Neural crest cell (in vitro differentiated cells): ENCODE data around the gene USP6NL. TPM values are rescaled to one million over a fixed set of nuclear protein-coding genes. Genes with fewer than 3 reads are reported as not detected.

Experiments
- DNase-seq: peaks from one replicate; pipeline ENCODE4 v3.0.0; 2021; ENCODE audit warnings: low read depth, mixed read lengths, low spot score
- H3K27ac Mint-ChIP-seq: one replicate; pipeline ENCODE4 v1.8.0; 2021; ENCODE audit warnings: mild to moderate bottlenecking, mixed read lengths; ENCODE audit not compliant: unreplicated experiment
- H3K27me3 Mint-ChIP-seq: 2 replicates; pipeline ENCODE4 v1.8.0; 2021; ENCODE audit warnings: low read depth, mild to moderate bottlenecking, mixed read lengths
- H3K36me3 Mint-ChIP-seq: 2 replicates; pipeline ENCODE4 v1.8.0; 2021; ENCODE audit warnings: low read depth, mild to moderate bottlenecking, mixed read lengths
- H3K4me1 Mint-ChIP-seq: 2 replicates; pipeline ENCODE4 v1.8.0; 2021; ENCODE audit warnings: mixed read lengths
- H3K4me3 Mint-ChIP-seq: one replicate; pipeline ENCODE4 v1.8.0; 2021; ENCODE audit warnings: mild to moderate bottlenecking, mixed read lengths
- H3K9me3 Mint-ChIP-seq: 2 replicates; pipeline ENCODE4 v1.8.0; 2021; ENCODE audit warnings: mixed read lengths
- total RNA-seq: library from RNA; stranded (reverse); gene quantifications from 2 replicates; pipeline ENCODE4 v1.2.1, GENCODE V29; 2021
- TF ChIP-seq, protein P1 (sequence below): fragments of 200-600 bp; sonication (generic); conservative IDR thresholded peaks from 2 replicates; pipeline ENCODE4 v1.5.0; 2021; ENCODE audit warnings: antibody characterized with exemption, mild to moderate bottlenecking

The USP6NL gene
- total RNA-seq, 1 donor from 2014 or later: 35.3 TPM

DNA sequence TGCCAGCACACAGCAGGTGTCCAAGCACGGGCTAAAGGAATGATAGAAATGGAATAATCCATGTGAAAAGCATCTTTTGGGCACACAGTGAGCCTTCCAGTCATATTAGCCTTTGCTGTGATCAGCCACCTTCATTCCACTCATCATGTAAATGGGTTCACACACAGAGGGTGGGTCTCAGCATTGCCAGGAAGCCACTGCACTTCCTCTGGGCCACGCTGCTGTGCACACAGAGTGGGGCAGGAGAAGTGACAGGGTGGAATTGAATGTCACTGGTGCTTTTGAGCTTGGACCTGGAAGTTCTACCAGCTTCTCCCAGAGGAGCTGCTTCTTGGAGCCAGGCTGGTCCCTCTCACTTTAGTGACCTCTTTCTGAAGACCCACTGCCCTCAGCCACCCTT lies 203.5 kb downstream of the USP6NL start:
- H3K9me3 Mint-ChIP-seq: peaks cover 24% of the 10 kb centered on the region
- no peak overlapping the region for H3K4me3 Mint-ChIP-seq

DNA sequence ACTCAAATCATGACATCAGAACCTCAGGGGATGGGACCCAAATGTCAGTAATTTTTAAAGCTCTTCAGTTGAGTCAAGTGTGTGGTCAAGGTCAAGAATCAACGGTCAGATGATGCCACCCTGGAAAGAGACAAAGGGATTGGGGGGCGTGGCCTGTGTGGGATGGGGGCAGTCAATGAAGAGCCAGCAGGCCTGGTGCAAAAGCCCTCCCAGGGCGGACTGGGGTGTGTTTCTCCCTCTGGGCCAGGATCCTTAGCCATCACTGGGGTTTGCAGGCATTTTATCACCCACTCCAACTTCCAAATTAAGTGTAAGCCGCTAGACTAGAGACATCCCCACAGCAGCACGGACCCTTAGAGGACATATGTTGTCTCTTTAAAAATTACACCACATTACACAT lies 204.7 kb downstream of the USP6NL start:
- no peak overlapping the region for H3K4me3 Mint-ChIP-seq
- no peaks in the 10 kb centered on the region for H3K27me3 Mint-ChIP-seq
- TF ChIP-seq, protein P1, sequence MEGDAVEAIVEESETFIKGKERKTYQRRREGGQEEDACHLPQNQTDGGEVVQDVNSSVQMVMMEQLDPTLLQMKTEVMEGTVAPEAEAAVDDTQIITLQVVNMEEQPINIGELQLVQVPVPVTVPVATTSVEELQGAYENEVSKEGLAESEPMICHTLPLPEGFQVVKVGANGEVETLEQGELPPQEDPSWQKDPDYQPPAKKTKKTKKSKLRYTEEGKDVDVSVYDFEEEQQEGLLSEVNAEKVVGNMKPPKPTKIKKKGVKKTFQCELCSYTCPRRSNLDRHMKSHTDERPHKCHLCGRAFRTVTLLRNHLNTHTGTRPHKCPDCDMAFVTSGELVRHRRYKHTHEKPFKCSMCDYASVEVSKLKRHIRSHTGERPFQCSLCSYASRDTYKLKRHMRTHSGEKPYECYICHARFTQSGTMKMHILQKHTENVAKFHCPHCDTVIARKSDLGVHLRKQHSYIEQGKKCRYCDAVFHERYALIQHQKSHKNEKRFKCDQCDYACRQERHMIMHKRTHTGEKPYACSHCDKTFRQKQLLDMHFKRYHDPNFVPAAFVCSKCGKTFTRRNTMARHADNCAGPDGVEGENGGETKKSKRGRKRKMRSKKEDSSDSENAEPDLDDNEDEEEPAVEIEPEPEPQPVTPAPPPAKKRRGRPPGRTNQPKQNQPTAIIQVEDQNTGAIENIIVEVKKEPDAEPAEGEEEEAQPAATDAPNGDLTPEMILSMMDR: no peak
- H3K27ac Mint-ChIP-seq: no peak overlapping the region
- H3K36me3 Mint-ChIP-seq: peaks cover 10% of the 10 kb centered on the region
- no peak for DNase-seq
- peaks cover 22% of the 10 kb centered on the region for H3K9me3 Mint-ChIP-seq
- H3K4me1 Mint-ChIP-seq: peaks cover 10% of the 10 kb centered on the region

More for the DNA sequence above, 203.5 kb downstream of the USP6NL start:
- TF ChIP-seq, protein P1: no peak
- no peak for DNase-seq
- Mint-ChIP-seq H3K36me3 (peaks cover 12% of the 10 kb centered on the region), H3K27ac (no peak overlapping the region), H3K4me1 (peaks cover 3% of the 10 kb centered on the region), H3K27me3 (no peaks in the 10 kb centered on the region)

DNA sequence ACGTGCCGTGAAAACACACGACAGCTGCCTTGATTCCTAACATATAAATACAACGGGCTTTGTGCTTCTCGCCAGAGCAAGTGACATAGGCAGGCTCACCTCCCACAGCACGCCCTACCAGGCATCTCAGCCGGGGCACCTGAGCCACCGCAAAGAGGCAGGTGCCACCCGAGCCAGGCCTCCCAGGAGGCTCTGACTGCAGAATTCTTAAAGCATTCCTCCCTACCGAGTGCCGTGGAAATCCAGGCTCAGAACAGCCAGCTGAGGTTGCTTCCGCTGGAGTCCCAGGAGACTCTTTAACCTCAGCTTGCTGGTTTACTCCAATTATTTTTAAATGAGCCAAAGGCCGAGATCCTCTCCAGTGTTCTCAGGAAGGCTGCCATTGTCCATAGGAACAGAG lies 206.5 kb downstream of the USP6NL start:
- TF ChIP-seq, protein P1: no peak
- DNase-seq: no peak
- Mint-ChIP-seq H3K9me3 (peaks cover 17% of the 10 kb centered on the region), H3K27me3 (no peaks in the 10 kb centered on the region), H3K4me1 (peaks cover 26% of the 10 kb centered on the region), H3K4me3 (no peak overlapping the region), H3K27ac (peak overlapping the region; percentile 67), H3K36me3 (peaks cover 5% of the 10 kb centered on the region)

Other genes with a start within 250 kb of the USP6NL start
- gene ECHDC3, start 130.7 kb upstream of the USP6NL start, total RNA-seq: 5.2 and 5.3 TPM in 2 replicates
- gene PROSER2, start 211.7 kb upstream of the USP6NL start, total RNA-seq: 7.5 and 7.7 TPM in 2 replicates